ENCODE data around the gene ANKFN1.

DNA sequence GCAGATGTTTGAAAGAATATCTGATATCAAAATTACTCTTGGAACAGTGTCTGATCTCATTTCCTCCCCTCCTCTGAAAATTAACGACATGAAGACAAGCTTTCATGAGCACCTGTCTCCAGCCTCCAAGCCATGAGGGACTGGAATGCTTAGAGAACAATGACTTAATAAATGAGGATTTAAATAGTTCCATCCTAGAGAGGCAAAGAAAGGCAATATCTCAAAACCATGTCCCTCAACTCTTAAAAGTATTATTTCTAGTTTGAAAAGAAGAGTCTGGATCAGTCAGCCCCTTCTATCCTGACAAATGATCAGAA, 137.5 kb downstream of the ANKFN1 start:
- TF ChIP-seq, protein P1, sequence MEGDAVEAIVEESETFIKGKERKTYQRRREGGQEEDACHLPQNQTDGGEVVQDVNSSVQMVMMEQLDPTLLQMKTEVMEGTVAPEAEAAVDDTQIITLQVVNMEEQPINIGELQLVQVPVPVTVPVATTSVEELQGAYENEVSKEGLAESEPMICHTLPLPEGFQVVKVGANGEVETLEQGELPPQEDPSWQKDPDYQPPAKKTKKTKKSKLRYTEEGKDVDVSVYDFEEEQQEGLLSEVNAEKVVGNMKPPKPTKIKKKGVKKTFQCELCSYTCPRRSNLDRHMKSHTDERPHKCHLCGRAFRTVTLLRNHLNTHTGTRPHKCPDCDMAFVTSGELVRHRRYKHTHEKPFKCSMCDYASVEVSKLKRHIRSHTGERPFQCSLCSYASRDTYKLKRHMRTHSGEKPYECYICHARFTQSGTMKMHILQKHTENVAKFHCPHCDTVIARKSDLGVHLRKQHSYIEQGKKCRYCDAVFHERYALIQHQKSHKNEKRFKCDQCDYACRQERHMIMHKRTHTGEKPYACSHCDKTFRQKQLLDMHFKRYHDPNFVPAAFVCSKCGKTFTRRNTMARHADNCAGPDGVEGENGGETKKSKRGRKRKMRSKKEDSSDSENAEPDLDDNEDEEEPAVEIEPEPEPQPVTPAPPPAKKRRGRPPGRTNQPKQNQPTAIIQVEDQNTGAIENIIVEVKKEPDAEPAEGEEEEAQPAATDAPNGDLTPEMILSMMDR (conservative IDR thresholded peaks at IDR 0.05; ENCODE audit: low read depth, low read length), result no peak
- TF ChIP-seq EZH2 (IDR thresholded peaks at IDR 0.05; ENCODE audit: borderline replicate concordance, low read depth, low read length, poor library complexity, severe bottlenecking), result no peak

Data from A673 (cell line).